Skeletal muscle tissue (tissue), 4 donors: ENCODE results near the gene ZDHHC22. TPM values are rescaled to one million over a fixed set of nuclear protein-coding genes. Genes with fewer than 3 reads are reported as not detected.

ENCODE experiments used
- H3K27ac ChIP-seq: one replicate; pipeline ENCODE4 v1.7.0; 2013; ENCODE audit warnings: mild to moderate bottlenecking, low read depth, low read length, inconsistent platforms
- H3K27me3 ChIP-seq, 3 donors: one replicate each; pipeline ENCODE4 v1.7.0; 2013; ENCODE audit warnings: low read length in 3 of 3; ENCODE audit not compliant: control insufficient read depth in 3 of 3, insufficient read depth in 3 of 3
- H3K36me3 ChIP-seq, 3 donors: one replicate each; pipeline ENCODE4 v1.7.0; 2013; ENCODE audit warnings: low read length in 3 of 3; ENCODE audit not compliant: control insufficient read depth in 3 of 3, insufficient read depth in 3 of 3
- H3K4me1 ChIP-seq, 3 donors: one replicate each; pipeline ENCODE4 v1.7.0; 2013; ENCODE audit warnings: low read length in 3 of 3, mild to moderate bottlenecking in 3 of 3; ENCODE audit not compliant: control insufficient read depth in 3 of 3, insufficient read depth in 3 of 3
- H3K4me3 ChIP-seq, 3 donors: one replicate each; pipeline ENCODE4 v1.7.0; 2013; ENCODE audit warnings: low read length in 3 of 3
- H3K9ac ChIP-seq, 3 donors: one replicate each; pipeline ENCODE4 v1.7.0; 2013; ENCODE audit warnings: low read length in 3 of 3, mild to moderate bottlenecking in 3 of 3, moderate library complexity in 2 of 3, low read depth in 1 of 3
- H3K9me3 ChIP-seq, 3 donors: one replicate each; pipeline ENCODE4 v1.7.0; 2013; ENCODE audit warnings: low read length in 3 of 3; ENCODE audit not compliant: control insufficient read depth in 3 of 3
- total RNA-seq: library from RNA; depleted of rRNA; stranded (reverse); fragments of >200 nt; gene quantifications from one replicate; pipeline ENCODE4 v1.2.3, GENCODE V29; 2014
- donor health status: Osteomylitis.

Gene ZDHHC22
- total RNA-seq, 1 donor from 2014 or later = 0.52 TPM

GRCh38 chr14:77158175-77158881 is 16.7 kb upstream of the ZDHHC22 start:
- Histone ChIP-seq H3K9me3 (no peaks in the 10 kb centered on the region), H3K27ac (peak overlapping the region; percentile 33), H3K4me1 (peaks cover 10 to 25% (median 20%) of the 10 kb centered on the region in 3 donors), H3K9ac (peak overlapping the region in 1 of 3 donors; percentile 45), H3K36me3 (no peaks in the 10 kb centered on the region), H3K4me3 (peak overlapping the region in 2 of 3 donors; percentile 51 to 56), H3K27me3 (peaks cover 3 to 6% (median 4%) of the 10 kb centered on the region in 3 donors)

GRCh38 chr14:77157740-77158139 is 16.1 kb upstream of the ZDHHC22 start:
- H3K4me3 ChIP-seq = peak overlapping the region in 2 of 3 donors; percentile 51 to 56
- peaks cover 3 to 6% (median 4%) of the 10 kb centered on the region in 3 donors for H3K27me3 ChIP-seq
- H3K4me1 ChIP-seq = peaks cover 10 to 25% (median 20%) of the 10 kb centered on the region in 3 donors
- no peaks in the 10 kb centered on the region for H3K36me3 ChIP-seq
- H3K27ac ChIP-seq = peak overlapping the region; percentile 33
- no peaks in the 10 kb centered on the region for H3K9me3 ChIP-seq
- H3K9ac ChIP-seq = peak overlapping the region in 1 of 3 donors; percentile 45

DNA sequence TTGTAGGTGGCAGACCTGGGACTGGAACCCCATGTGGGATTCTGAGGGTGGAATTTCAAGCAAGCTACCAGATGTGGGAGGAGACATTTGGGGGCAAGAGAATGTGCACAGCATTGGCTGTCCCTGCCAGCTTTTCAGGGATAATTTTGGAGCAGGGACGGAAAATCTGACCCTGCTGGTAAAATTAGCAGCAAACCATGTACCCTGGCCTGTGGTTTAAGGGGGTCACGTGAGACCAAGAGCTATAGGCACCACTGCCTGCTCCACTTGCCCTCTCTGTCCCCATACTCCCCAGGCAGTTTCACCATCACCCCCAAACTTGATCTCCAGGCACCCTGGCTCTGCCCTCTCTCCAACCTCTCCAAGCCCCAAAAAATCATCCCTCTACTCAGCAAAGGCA is 13.5 kb upstream of the ZDHHC22 start:
- H3K27ac ChIP-seq = no peak overlapping the region
- H3K9ac ChIP-seq = no peak overlapping the region
- no peaks in the 10 kb centered on the region for H3K36me3 ChIP-seq
- H3K4me3 ChIP-seq = no peak overlapping the region
- H3K4me1 ChIP-seq = peaks cover 10 to 25% (median 20%) of the 10 kb centered on the region in 3 donors
- no peaks in the 10 kb centered on the region for H3K9me3 ChIP-seq
- H3K27me3 ChIP-seq = peaks cover 3 to 6% (median 4%) of the 10 kb centered on the region in 3 donors

DNA sequence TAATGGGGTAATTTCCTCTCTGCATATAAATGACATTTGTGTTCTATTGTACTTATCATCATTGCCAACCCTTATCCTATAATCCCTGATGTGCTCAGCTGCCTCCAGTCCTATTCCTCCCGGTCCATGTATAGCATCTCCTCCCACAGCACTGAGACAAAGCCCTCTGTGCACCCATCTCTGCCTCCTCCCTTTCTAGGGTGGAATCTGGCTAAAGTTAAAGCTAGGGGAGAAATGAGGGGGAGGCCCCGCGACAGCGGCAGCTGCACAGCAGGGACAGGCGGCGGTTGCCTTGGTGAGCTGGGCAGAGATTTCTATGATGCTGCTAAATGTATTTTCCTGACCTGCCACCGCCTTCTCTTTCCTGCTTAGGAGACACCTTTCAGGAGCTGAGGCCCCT is 12.8 kb upstream of the ZDHHC22 start:
- no peak overlapping the region for H3K27ac ChIP-seq
- peaks cover 3 to 6% (median 4%) of the 10 kb centered on the region in 3 donors for H3K27me3 ChIP-seq
- peaks cover 10 to 25% (median 20%) of the 10 kb centered on the region in 3 donors for H3K4me1 ChIP-seq
- H3K4me3 ChIP-seq = no peak overlapping the region
- no peak overlapping the region for H3K9ac ChIP-seq
- no peaks in the 10 kb centered on the region for H3K9me3 ChIP-seq
- no peaks in the 10 kb centered on the region for H3K36me3 ChIP-seq

DNA sequence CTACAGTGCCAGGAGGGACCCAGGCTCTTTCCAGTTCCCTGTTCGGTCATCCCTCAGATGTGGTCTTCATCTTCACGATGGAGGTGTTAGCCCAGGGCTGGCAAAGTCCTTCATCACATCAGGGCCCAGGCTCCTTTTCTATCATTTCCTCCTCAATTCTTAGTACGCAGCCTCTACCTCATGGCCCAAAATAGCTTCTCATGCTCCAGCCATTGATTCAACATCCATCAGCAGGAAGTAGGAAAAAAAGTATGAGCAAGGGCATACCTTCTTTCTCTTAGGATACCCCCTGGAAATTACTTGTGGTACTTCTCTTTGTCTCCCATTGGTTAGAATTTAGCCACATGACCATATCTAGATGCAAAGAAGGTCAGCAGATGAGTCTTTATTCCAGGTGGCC is 12.2 kb upstream of the ZDHHC22 start:
- Histone ChIP-seq H3K4me3 (no peak overlapping the region), H3K27me3 (peaks cover 3 to 6% (median 4%) of the 10 kb centered on the region in 3 donors), H3K27ac (no peak overlapping the region), H3K9ac (no peak overlapping the region), H3K36me3 (no peaks in the 10 kb centered on the region), H3K9me3 (no peaks in the 10 kb centered on the region), H3K4me1 (peaks cover 10 to 22% (median 18%) of the 10 kb centered on the region in 3 donors)

- Histone ChIP-seq H3K4me1 (peaks cover 0 to 9% (median 6%) of the 10 kb centered on the region in 3 donors), H3K36me3 (no peaks in the 10 kb centered on the region), H3K27me3 (peaks cover 0 to 9% (median 0%) of the 10 kb centered on the region in 3 donors), H3K9ac (no peak overlapping the region), H3K4me3 (no peak overlapping the region), H3K27ac (no peak overlapping the region), H3K9me3 (no peaks in the 10 kb centered on the region)
Observed at GRCh38 chr14:77151918-77152588, 10.5 kb upstream of the ZDHHC22 start.

DNA sequence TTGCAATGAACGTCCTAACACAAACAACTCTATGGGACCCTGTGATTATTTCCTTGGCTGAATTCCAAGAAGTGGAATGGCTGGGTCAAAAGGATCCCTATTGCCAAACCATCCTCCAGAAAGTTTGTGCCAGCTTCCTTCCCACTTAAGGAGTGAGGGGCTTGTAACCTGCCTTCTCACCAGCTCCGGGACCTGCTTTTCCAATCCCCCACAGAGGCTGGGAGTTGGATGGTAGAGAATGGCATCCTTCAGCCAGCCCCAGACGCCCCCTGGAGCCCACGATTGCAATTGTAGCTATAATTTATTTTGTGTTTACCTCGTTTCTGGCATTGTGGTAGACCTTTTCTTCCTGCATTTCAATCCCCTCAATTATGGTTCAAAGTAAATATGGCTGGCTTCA is 9.7 kb upstream of the ZDHHC22 start:
- Histone ChIP-seq H3K36me3 (no peaks in the 10 kb centered on the region), H3K27me3 (peaks cover 4 to 16% (median 5%) of the 10 kb centered on the region in 3 donors), H3K27ac (no peak overlapping the region), H3K4me3 (no peak overlapping the region), H3K9me3 (no peaks in the 10 kb centered on the region), H3K4me1 (peaks cover 0 to 9% (median 6%) of the 10 kb centered on the region in 3 donors), H3K9ac (no peak overlapping the region)

GRCh38 chr14:77148510-77149231 is 7.1 kb upstream of the ZDHHC22 start:
- Histone ChIP-seq H3K4me3 (no peak overlapping the region), H3K9me3 (no peaks in the 10 kb centered on the region), H3K4me1 (no peaks in the 10 kb centered on the region), H3K9ac (no peak overlapping the region), H3K27ac (no peak overlapping the region), H3K36me3 (no peaks in the 10 kb centered on the region), H3K27me3 (peaks cover 21 to 32% (median 23%) of the 10 kb centered on the region in 3 donors)

GRCh38 chr14:77145975-77146740 is 4.6 kb upstream of the ZDHHC22 start:
- H3K9ac ChIP-seq = no peak overlapping the region
- H3K4me3 ChIP-seq = no peak overlapping the region
- no peaks in the 10 kb centered on the region for H3K36me3 ChIP-seq
- H3K27ac ChIP-seq = no peak overlapping the region
- H3K9me3 ChIP-seq = no peaks in the 10 kb centered on the region
- H3K4me1 ChIP-seq = peaks cover 0 to 5% (median 4%) of the 10 kb centered on the region in 3 donors
- peaks cover 40 to 53% (median 42%) of the 10 kb centered on the region in 3 donors for H3K27me3 ChIP-seq
